Measurements from ENCODE around the gene SHFL. TPM values are rescaled to one million over a fixed set of nuclear protein-coding genes. Genes with fewer than 3 reads are reported as not detected.

The SHFL gene
- total and polyA plus RNA-seq, 3 experiments from 2014 or later: 41.5 to 68.1 (median 45.2) TPM

DNA sequence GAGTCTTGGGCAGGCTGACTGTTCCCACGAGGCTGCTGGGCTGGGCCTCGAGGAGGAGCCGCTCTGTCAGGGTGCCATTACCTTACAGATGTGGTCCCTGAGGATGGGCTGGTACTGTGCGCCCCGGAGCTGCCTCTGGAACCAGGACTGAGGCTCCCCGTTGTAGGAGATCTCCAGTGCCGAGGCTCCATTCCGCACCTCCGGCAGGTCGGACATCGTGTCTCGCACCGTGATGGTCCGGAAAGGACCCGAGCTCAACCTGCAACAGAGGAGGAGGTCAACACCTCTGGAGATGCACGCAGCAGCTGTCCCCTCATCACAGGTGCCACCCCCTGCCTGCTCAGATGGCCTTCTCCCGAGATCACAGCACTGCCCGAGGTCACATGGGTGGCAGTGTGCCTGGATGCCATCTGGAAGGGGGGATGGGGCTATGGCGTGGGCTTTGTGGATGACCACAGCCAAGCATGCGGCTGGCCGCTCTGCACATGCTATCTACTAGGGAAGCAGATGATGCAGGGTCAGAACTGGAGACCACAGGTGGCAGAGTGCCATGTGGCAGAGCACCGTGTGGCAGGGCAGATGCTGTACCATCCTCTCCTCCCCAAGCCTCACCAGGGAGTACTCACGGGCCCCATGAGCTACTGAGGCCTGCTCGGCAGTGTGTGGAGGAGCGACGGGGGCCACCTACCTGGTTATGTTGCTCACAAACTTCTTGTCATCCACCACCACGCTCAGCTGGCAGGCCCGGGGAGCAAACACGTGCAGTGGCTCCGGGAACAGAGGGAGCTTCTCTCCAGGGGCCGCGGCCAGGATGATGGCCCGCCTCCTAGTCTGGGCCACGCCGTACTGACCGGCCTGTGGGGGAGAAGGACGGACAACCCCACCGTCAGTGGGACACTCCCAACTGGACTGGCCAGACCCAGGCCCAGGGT lies 51.9 kb downstream of the SHFL start:
- H3K4me1 ChIP-seq (ENCODE audit: insufficient read depth, low read length): peaks cover 36% of the 10 kb centered on the region
- CTCF ChIA-PET: interaction anchor here (1.2 to 1.3 kb wide), 2 partner anchors 8 to 38 kb away, joined by 3 read pairs; no protein-coding TSS in a partner anchor
- H3K27ac ChIP-seq (ENCODE audit: low read depth, low read length): no peak overlapping the region
- peaks cover 2 to 88% (median 14%) of the 10 kb centered on the region in 3 donors for H3K36me3 Mint-ChIP-seq
- H3K9me3 ChIP-seq (ENCODE audit: low read length): no peaks in the 10 kb centered on the region
- peak overlapping the region in 1 of 7 donors; percentile 23 for H3K4me3 Mint-ChIP-seq
- H3K27ac Mint-ChIP-seq: peak overlapping the region in 1 of 8 donors; percentile 90
- H3K27me3 Mint-ChIP-seq: no peaks in the 10 kb centered on the region
- no peaks in the 10 kb centered on the region for H3K9me3 Mint-ChIP-seq
- POLR2A ChIA-PET: no interaction called here
- no peak for DNase-seq
- H3K4me1 Mint-ChIP-seq: peaks cover 18 to 36% (median 18%) of the 10 kb centered on the region in 3 donors
- H3K4me3 ChIP-seq (ENCODE audit: low read length): no peak overlapping the region
- peaks cover 66% of the 10 kb centered on the region for H3K36me3 ChIP-seq (ENCODE audit: insufficient read depth, low read length)
- H3K27me3 ChIP-seq (ENCODE audit: insufficient read depth, low read length, poor library complexity, severe bottlenecking): no peaks in the 10 kb centered on the region

DNA sequence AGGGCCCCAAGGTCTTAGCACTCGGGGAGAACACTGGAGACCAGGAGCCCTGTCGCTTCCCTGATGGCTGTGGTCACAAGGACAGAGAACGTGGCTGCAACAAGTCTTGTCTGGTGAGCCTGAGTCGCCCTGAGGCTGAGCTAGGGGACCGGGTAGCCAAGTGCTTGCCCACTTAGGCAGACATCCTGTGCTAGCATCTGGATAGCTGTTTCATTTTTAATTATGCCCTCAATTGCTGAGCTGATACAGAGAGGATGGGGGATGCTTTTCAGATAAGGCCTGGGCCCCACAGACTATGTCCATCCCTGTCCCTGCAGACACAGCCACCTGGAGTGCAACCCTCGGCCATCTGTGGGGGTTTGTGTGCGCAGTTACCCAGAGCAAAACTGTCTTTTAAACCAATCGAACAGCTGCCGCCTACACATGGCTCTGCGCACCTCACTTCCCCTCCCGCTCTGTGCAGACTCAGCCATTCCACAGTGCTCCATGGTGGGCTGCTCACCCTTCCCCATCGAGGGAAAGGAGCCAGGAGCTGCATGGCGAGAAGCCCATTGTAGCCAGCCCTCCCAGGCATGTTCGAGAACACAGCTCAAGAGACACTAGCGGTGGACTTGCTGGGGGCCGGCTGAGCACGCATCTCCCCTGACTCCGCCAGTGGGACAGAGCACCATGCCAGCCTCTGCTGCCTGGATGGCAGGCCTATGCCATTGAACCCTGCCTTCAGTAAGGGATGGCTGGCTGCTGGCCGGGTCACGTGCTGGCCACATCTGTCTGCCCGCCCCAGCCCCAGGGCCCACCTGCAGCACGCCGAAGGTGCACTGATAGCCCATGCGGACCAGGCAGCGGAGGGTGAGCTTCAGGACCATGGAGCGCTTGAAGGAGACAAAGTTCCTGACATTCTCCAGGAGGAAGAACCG lies 53.0 kb downstream of the SHFL start:
- Histone ChIP-seq H3K4me1 (ENCODE audit: insufficient read depth, low read length) (peaks cover 47% of the 10 kb centered on the region), H3K27ac (ENCODE audit: low read depth, low read length) (no peak overlapping the region), H3K4me3 (ENCODE audit: low read length) (no peak overlapping the region), H3K27me3 (ENCODE audit: insufficient read depth, low read length, poor library complexity, severe bottlenecking) (no peaks in the 10 kb centered on the region), H3K9me3 (ENCODE audit: low read length) (no peaks in the 10 kb centered on the region), H3K36me3 (ENCODE audit: insufficient read depth, low read length) (peaks cover 59% of the 10 kb centered on the region)
- Mint-ChIP-seq H3K4me3 (no peak overlapping the region), H3K27me3 (no peaks in the 10 kb centered on the region), H3K27ac (peak overlapping the region in 2 of 8 donors; percentile 42 to 64), H3K9me3 (no peaks in the 10 kb centered on the region), H3K36me3 (peaks cover 0 to 83% (median 9%) of the 10 kb centered on the region in 3 donors), H3K4me1 (peaks cover 26 to 47% (median 28%) of the 10 kb centered on the region in 3 donors)
- no peak for DNase-seq
- POLR2A ChIA-PET: interaction anchor here (1.4 kb wide), 1 partner anchor 24 kb away, joined by 3 read pairs; no protein-coding TSS in a partner anchor
- CTCF ChIA-PET: interaction anchor here (1.2 to 1.3 kb wide), 3 partner anchors 9 to 111 kb away, joined by 3 read pairs; no protein-coding TSS in a partner anchor

DNA sequence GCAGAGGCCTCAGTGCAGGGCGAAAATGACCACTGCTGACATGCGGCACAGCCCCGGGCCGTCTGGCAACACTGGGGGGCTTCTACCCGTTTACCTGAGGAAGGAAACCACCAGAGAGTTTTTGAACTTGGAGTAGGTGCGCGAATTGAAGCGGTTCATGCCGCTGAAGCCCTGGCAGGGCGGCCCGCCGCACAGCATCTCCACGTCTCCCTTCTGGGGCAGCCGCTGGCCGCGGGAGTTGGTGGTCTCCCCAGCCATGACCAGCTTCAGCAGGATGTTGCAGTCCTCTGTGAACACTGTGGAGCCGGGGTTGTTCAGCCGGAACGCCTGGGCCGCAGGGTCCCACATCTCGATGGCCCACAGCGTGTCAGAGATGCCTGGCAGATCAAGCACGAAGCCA lies 53.8 kb downstream of the SHFL start:
- Histone ChIP-seq H3K36me3 (ENCODE audit: insufficient read depth, low read length) (peaks cover 62% of the 10 kb centered on the region), H3K27ac (ENCODE audit: low read depth, low read length) (no peak overlapping the region), H3K27me3 (ENCODE audit: insufficient read depth, low read length, poor library complexity, severe bottlenecking) (no peaks in the 10 kb centered on the region), H3K9me3 (ENCODE audit: low read length) (no peaks in the 10 kb centered on the region), H3K4me1 (ENCODE audit: insufficient read depth, low read length) (peaks cover 55% of the 10 kb centered on the region), H3K4me3 (ENCODE audit: low read length) (no peak overlapping the region)
- CTCF ChIA-PET: interaction anchor here (1.2 kb wide), 1 partner anchor 110 kb away, joined by 3 read pairs; no protein-coding TSS in a partner anchor
- POLR2A ChIA-PET: interaction anchor here (1.4 kb wide), 1 partner anchor 25 kb away, joined by 3 read pairs; no protein-coding TSS in a partner anchor
- no peak overlapping the region for H3K4me3 Mint-ChIP-seq
- no peak for DNase-seq
- H3K4me1 Mint-ChIP-seq: peaks cover 30 to 55% (median 34%) of the 10 kb centered on the region in 3 donors
- peaks cover 0 to 82% (median 9%) of the 10 kb centered on the region in 3 donors for H3K36me3 Mint-ChIP-seq
- H3K27me3 Mint-ChIP-seq: no peaks in the 10 kb centered on the region
- H3K9me3 Mint-ChIP-seq: no peaks in the 10 kb centered on the region
- peak overlapping the region in 1 of 8 donors; percentile 91 for H3K27ac Mint-ChIP-seq

DNA sequence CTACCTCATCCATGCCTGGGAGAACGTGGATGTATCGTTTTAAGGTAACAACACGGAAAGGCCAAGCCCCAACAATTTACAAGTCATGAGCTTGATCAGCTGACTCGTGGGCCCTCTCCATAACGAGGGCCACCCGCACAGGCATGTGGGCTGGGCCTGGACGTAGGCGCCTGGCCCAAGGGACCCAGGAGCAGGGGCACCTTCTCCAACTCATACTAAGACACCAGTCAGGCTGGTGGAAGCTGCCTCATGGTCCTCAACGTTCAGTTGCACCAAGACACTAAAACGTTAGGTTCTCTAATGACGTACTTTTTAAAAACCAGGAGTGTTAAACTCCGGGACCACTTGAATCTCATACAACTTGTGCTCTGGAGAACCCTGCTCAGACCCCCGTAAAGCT lies 55.4 kb downstream of the SHFL start:
- H3K27ac ChIP-seq (ENCODE audit: low read depth, low read length): no peak overlapping the region

DNA sequence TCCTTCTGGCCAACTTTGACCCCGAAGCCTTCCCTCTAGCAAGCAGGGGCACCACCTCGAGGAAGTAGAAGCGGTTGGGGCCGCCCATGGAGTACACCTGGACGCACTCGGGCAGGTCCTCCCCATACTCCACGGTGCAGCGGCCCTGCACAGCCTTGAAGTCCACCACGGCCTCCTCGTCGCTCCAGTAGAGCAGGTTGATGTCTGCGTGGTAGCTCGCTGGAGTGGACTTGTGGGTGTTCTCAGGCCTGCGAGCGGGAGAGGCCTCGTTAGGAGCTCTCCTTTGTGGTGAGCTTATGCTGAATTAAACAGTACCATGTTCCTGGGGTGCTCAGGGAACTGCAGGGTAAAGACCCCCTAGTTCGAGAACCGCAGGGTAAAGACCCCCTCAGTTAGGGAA lies 55.9 kb downstream of the SHFL start:
- Mint-ChIP-seq H3K4me3 (peak overlapping the region in 5 of 7 donors; percentile 44 to 86 (median 80)), H3K27ac (peak overlapping the region; percentile 95 to 100 (median 98)), H3K27me3 (no peaks in the 10 kb centered on the region), H3K9me3 (no peaks in the 10 kb centered on the region), H3K4me1 (peaks cover 31 to 62% (median 48%) of the 10 kb centered on the region in 3 donors), H3K36me3 (peaks cover 7 to 83% (median 13%) of the 10 kb centered on the region in 3 donors)
- Histone ChIP-seq H3K27me3 (ENCODE audit: insufficient read depth, low read length, poor library complexity, severe bottlenecking) (no peaks in the 10 kb centered on the region), H3K27ac (ENCODE audit: low read depth, low read length) (peak overlapping the region; percentile 71), H3K9me3 (ENCODE audit: low read length) (no peaks in the 10 kb centered on the region), H3K36me3 (ENCODE audit: insufficient read depth, low read length) (peaks cover 67% of the 10 kb centered on the region), H3K4me1 (ENCODE audit: insufficient read depth, low read length) (peaks cover 61% of the 10 kb centered on the region), H3K4me3 (ENCODE audit: low read length) (peak overlapping the region; percentile 49)
- POLR2A ChIA-PET: interaction anchor here (0.5 to 2.4 kb wide), 7 partner anchors 10 to 1899 kb away, joined by 3 to 16 read pairs (median 7); partner anchors contain the start of gene EIF3G
- no peak for DNase-seq
- CTCF ChIA-PET: interaction anchor here (1.2 to 5.0 kb wide), 9 partner anchors 10 to 108 kb away, joined by 3 to 27 read pairs (median 5); no protein-coding TSS in a partner anchor

More for the DNA sequence above, 55.4 kb downstream of the SHFL start:
- CTCF ChIA-PET: interaction anchor here (1.2 to 5.0 kb wide), 6 partner anchors 9 to 108 kb away, joined by 3 to 27 read pairs (median 11); no protein-coding TSS in a partner anchor
- peaks cover 70% of the 10 kb centered on the region for H3K36me3 ChIP-seq (ENCODE audit: insufficient read depth, low read length)
- no peaks in the 10 kb centered on the region for H3K27me3 ChIP-seq (ENCODE audit: insufficient read depth, low read length, poor library complexity, severe bottlenecking)
- H3K4me1 ChIP-seq (ENCODE audit: insufficient read depth, low read length): peaks cover 61% of the 10 kb centered on the region
- H3K27ac Mint-ChIP-seq: peak overlapping the region; percentile 26 to 100 (median 96)
- H3K27me3 Mint-ChIP-seq: no peaks in the 10 kb centered on the region
- peaks cover 31 to 62% (median 46%) of the 10 kb centered on the region in 3 donors for H3K4me1 Mint-ChIP-seq
- POLR2A ChIA-PET: interaction anchor here (0.5 to 2.4 kb wide), 4 partner anchors 22 to 1899 kb away, joined by 3 to 16 read pairs (median 8); partner anchors contain the start of gene EIF3G
- H3K4me3 Mint-ChIP-seq: peak overlapping the region in 4 of 7 donors; percentile 24 to 66 (median 36)
- no peaks in the 10 kb centered on the region for H3K9me3 ChIP-seq (ENCODE audit: low read length)
- H3K9me3 Mint-ChIP-seq: no peaks in the 10 kb centered on the region
- H3K4me3 ChIP-seq (ENCODE audit: low read length): no peak overlapping the region
- H3K36me3 Mint-ChIP-seq: peaks cover 5 to 83% (median 12%) of the 10 kb centered on the region in 3 donors
- no peak for DNase-seq

Other genes starting within 250 kb of the SHFL start
- gene OLFM2, start 149.8 kb upstream of the SHFL start, total RNA-seq: under 1 TPM; 0.40 to 0.90 TPM
- gene OLFM2, start 149.8 kb upstream of the SHFL start, polyA plus RNA-seq: 4.6 TPM
- gene COL5A3, start 75.8 kb upstream of the SHFL start, total RNA-seq: under 1 TPM; 0.50 to 0.91 TPM
- gene COL5A3, start 75.8 kb upstream of the SHFL start, polyA plus RNA-seq: 0.23 TPM
- gene RDH8, start 72.8 kb upstream of the SHFL start, total RNA-seq: not detected
- gene RDH8, start 72.8 kb upstream of the SHFL start, polyA plus RNA-seq: not detected
- gene ANGPTL6, start 16.4 kb downstream of the SHFL start, total RNA-seq: 1 to 10 TPM; 6.6 to 7.7 TPM
- 0.35 TPM for gene ANGPTL6, start 16.4 kb downstream of the SHFL start, polyA plus RNA-seq
- gene PPAN, start 20.0 kb downstream of the SHFL start, total RNA-seq: 100 to 1,000 TPM; 273 to 284 TPM
- gene PPAN, start 20.0 kb downstream of the SHFL start, polyA plus RNA-seq: 47.4 TPM
- gene P2RY11, start 25.4 kb downstream of the SHFL start, total RNA-seq: 10 to 100 TPM; 53.7 to 58.1 TPM
- gene P2RY11, start 25.4 kb downstream of the SHFL start, polyA plus RNA-seq: 7.4 TPM
- gene EIF3G, start 33.6 kb downstream of the SHFL start, total RNA-seq: 100 to 1,000 TPM; 336 to 348 TPM
- 259 TPM for gene EIF3G, start 33.6 kb downstream of the SHFL start, polyA plus RNA-seq
- 100 to 1,000 TPM; 307 to 325 TPM for gene DNMT1, start 108.6 kb downstream of the SHFL start, total RNA-seq
- 142 TPM for gene DNMT1, start 108.6 kb downstream of the SHFL start, polyA plus RNA-seq
- gene S1PR2, start 145.0 kb downstream of the SHFL start, total RNA-seq: 10 to 100 TPM; 18.4 to 19.9 TPM
- 2.2 TPM for gene S1PR2, start 145.0 kb downstream of the SHFL start, polyA plus RNA-seq
- gene MRPL4, start 165.9 kb downstream of the SHFL start, total RNA-seq: 100 to 1,000 TPM; 149 to 152 TPM
- 42.8 TPM for gene MRPL4, start 165.9 kb downstream of the SHFL start, polyA plus RNA-seq
- gene ICAM1, start 184.8 kb downstream of the SHFL start, total RNA-seq: 10 to 100 TPM; 65.8 to 66.8 TPM
- gene ICAM1, start 184.8 kb downstream of the SHFL start, polyA plus RNA-seq: 13.1 TPM
- gene ICAM4, start 200.6 kb downstream of the SHFL start, total RNA-seq: under 1 TPM; 0.15 to 0.33 TPM
- 0.95 TPM for gene ICAM4, start 200.6 kb downstream of the SHFL start, polyA plus RNA-seq
- 1 to 10 TPM; 1.8 to 2.0 TPM for gene ICAM5, start 203.6 kb downstream of the SHFL start, total RNA-seq
- gene ICAM5, start 203.6 kb downstream of the SHFL start, polyA plus RNA-seq: not detected
- 1 to 10 TPM; 5.6 to 7.3 TPM for gene ZGLP1, start 223.5 kb downstream of the SHFL start, total RNA-seq
- 0.56 TPM for gene ZGLP1, start 223.5 kb downstream of the SHFL start, polyA plus RNA-seq
- 10 to 100 TPM; 29.6 to 30.0 TPM for gene FDX2, start 229.7 kb downstream of the SHFL start, total RNA-seq
- gene FDX2, start 229.7 kb downstream of the SHFL start, polyA plus RNA-seq: 16.1 TPM
- gene RAVER1, start 247.2 kb downstream of the SHFL start, total RNA-seq: 10 to 100 TPM; 91.5 to 98.5 TPM
- gene RAVER1, start 247.2 kb downstream of the SHFL start, polyA plus RNA-seq: 24.1 TPM